Measurements from ENCODE around the gene XXYLT1. TPM values are rescaled to one million over a fixed set of nuclear protein-coding genes. Genes with fewer than 3 reads are reported as not detected.

The XXYLT1 gene
- total and polyA plus RNA-seq, 10 of the 15 experiments (the other 5 are each of a cell fraction or from before 2014, with no cell fraction given), result 1.2 to 14.2 (median 9.3) TPM

DNA sequence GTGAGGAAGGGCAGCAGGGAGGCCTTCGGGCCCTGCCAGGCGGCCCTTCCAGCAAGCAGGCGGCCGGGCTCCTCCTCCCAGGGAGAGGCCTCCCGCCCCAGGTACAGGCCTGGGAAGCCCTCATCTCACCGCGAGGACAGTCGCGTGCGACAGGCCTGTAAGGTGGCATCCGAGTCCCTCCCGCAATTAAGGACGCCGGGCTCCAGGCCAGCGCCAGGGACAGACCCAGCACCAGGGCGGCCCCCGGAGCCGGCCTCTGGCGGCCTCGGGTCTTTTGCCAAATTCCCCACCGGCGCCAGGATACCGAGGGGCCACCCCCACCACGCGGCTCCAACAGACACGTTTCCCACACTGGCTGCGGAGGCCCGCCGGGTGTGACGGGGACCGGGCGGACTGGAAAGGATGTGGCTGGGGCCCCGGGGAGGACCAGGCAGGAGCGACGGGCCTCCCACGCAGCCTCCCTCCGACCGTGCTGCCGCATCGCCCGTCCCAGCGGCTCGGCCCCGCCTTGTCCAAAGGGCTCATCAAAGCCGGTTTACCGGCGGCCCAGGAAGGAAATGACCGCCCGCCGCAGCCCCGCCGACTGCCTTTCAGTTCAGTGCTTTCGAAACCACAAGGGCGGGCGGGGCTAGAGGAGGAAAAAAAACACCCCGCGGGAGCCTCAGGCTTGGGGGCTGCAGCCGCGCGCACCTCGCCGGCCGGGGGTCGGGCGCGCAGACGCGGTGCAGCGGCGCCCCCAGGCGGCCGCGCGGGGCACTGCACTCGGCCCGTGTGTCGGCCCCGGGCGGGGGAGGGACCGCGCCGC, 11.3 kb downstream of the XXYLT1 start (continued):
- peak; percentile 37; the same call in 1 of the 2 replicates for TF ChIP-seq NBN (IDR thresholded peaks at IDR 0.05)
- no peak for TF ChIP-seq GABPA (IDR thresholded peaks at IDR 0.05; ENCODE audit: low read depth)
- no peak for TF ChIP-seq NFYA (IDR thresholded peaks at IDR 0.05; ENCODE audit: borderline replicate concordance, low read depth, low read length)
- TF ChIP-seq EZH2 (IDR thresholded peaks at IDR 0.05; ENCODE audit: borderline replicate concordance, control insufficient read depth, low read depth, low read length), result no peak
- no peak for TF ChIP-seq CHD1 (IDR thresholded peaks at IDR 0.05; ENCODE audit: low read depth, low read length)
- TF ChIP-seq FOXK2 (IDR thresholded peaks at IDR 0.05), result no peak
- no peak for TF ChIP-seq CEBPB (IDR thresholded peaks at IDR 0.05; ENCODE audit: borderline replicate concordance in 1 of 2, low read depth in 2 of 2, low read length in 2 of 2)
- TF ChIP-seq NFXL1 (IDR thresholded peaks at IDR 0.05; ENCODE audit: borderline replicate concordance), result no peak
- TF ChIP-seq, protein P1, sequence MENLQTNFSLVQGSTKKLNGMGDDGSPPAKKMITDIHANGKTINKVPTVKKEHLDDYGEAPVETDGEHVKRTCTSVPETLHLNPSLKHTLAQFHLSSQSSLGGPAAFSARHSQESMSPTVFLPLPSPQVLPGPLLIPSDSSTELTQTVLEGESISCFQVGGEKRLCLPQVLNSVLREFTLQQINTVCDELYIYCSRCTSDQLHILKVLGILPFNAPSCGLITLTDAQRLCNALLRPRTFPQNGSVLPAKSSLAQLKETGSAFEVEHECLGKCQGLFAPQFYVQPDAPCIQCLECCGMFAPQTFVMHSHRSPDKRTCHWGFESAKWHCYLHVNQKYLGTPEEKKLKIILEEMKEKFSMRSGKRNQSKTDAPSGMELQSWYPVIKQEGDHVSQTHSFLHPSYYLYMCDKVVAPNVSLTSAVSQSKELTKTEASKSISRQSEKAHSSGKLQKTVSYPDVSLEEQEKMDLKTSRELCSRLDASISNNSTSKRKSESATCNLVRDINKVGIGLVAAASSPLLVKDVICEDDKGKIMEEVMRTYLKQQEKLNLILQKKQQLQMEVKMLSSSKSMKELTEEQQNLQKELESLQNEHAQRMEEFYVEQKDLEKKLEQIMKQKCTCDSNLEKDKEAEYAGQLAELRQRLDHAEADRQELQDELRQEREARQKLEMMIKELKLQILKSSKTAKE (IDR thresholded peaks at IDR 0.05; ENCODE audit: low read depth, poor library complexity, severe bottlenecking), result peak; percentile 69
- no peak; the same call in 1 of the 2 replicates for TF ChIP-seq TARDBP (IDR thresholded peaks at IDR 0.05; ENCODE audit: borderline replicate concordance)
- 0 out of 2 replicates have a peak, but pooled peaks have one; percentile 20 for TF ChIP-seq REST (IDR thresholded peaks at IDR 0.05; ENCODE audit: low read depth, low read length)
- TF ChIP-seq BCL3 (IDR thresholded peaks at IDR 0.05; ENCODE audit: borderline replicate concordance, insufficient read depth, low read depth, low read length, poor library complexity, severe bottlenecking), result no peak
- TF ChIP-seq EGR1 (IDR thresholded peaks at IDR 0.05; ENCODE audit: borderline replicate concordance in 1 of 2, low read depth in 2 of 2, low read length in 2 of 2), result peak in 1 of 2 experiments; percentile 92; a peak in 2 of 3 replicates
- no peak for TF ChIP-seq JUND (IDR thresholded peaks at IDR 0.05; ENCODE audit: low read depth, low read length)
- TF ChIP-seq, protein P2, sequence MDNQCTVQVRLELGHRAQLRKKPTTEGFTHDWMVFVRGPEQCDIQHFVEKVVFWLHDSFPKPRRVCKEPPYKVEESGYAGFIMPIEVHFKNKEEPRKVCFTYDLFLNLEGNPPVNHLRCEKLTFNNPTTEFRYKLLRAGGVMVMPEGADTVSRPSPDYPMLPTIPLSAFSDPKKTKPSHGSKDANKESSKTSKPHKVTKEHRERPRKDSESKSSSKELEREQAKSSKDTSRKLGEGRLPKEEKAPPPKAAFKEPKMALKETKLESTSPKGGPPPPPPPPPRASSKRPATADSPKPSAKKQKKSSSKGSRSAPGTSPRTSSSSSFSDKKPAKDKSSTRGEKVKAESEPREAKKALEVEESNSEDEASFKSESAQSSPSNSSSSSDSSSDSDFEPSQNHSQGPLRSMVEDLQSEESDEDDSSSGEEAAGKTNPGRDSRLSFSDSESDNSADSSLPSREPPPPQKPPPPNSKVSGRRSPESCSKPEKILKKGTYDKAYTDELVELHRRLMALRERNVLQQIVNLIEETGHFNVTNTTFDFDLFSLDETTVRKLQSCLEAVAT (IDR thresholded peaks at IDR 0.05), result peak; percentile 20; the same call in 1 of the 2 replicates
- TF ChIP-seq, protein P3, sequence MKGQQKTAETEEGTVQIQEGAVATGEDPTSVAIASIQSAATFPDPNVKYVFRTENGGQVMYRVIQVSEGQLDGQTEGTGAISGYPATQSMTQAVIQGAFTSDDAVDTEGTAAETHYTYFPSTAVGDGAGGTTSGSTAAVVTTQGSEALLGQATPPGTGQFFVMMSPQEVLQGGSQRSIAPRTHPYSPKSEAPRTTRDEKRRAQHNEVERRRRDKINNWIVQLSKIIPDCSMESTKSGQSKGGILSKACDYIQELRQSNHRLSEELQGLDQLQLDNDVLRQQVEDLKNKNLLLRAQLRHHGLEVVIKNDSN (IDR thresholded peaks at IDR 0.05; ENCODE audit: borderline replicate concordance, extremely low read length, insufficient read depth, low read depth, low read length), result no peak
